HG03520 (cell line): ENCODE measurements around the gene DOCK4.

ENCODE experiments used
- ATAC-seq: cut with Tn5 transposase; IDR thresholded peaks from one replicate; pipeline ENCODE4 v1.9.1; 2021; ENCODE audit warnings: mild to moderate bottlenecking, moderate library complexity; ENCODE audit not compliant: unreplicated experiment

DOCK4 gene

DNA sequence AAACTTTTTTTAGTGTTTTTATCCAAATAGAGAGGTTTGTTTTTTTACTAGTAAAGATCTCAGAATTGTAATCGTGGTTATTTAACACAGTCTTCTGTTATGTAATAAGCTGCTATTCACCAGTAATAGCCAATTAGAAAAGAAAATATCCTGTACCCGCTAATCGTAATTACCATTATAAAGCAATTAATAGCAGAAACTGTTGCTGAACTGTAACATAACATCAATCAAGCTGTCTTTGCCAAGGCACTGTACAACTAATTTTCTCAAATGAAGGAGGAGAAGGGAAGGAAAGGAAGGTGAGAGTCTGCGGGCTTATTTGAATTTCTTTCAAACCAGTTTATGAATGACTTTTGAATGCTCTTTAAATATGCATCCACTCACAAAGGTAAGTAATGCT is 9.6 kb upstream of the DOCK4 start:
- no peak for ATAC-seq

DNA sequence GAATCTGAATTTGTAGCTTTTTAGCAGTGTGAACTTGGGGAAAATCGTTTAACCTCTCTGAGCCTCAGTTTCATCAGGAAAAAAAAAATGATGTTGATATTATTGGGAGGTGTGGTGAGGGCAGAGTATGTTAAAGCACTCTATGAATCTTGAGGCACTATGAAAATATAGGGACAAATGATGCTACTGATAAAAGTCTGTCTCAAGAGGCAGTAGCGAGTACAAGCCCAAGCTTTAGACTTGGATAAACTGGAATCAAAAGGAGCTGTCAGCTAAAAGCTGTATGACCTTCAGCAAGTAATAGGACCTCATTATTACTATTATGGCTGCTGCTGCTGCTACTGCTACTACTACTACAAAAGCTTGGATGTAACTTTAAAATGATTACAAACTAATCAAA is 8.7 kb upstream of the DOCK4 start:
- ATAC-seq: no peak

DNA sequence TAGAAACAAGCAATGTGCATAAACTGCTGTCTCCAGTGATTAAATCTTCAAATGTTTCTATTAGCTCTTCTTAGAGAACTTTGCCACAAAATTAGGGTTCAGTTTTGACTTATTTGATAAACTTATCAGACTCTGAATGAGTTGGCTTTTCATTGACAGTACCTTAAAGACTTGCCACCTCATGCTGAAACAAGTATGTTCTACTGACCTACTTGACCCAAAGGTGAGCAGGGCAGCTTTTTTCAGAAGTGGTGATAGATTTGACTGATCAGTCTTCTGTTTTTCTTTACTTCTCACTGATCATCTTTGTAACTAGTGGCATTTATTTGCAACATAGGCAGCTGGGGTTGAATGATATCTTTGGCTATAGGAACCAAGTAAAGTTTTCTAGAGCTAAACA is 8.1 kb upstream of the DOCK4 start:
- no peak for ATAC-seq

DNA sequence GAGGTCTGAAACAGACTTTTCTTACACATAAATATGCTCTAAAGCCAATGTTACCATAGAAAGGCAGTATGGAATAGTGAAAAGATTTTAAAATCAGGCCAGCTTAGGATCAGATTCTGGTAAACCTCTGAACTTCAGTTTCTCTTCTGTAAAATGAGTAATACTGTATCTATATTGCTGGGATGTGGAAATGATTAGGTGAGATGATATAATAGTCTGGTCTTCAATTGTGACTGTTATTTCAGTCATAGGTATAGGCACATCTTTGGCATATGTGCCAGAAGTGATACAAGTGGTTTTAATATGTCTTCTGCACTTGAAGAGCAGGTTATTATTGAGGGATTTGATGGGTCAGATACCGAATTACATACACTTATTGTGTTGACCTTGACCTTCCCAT is 7.5 kb upstream of the DOCK4 start:
- ATAC-seq: no peak

DNA sequence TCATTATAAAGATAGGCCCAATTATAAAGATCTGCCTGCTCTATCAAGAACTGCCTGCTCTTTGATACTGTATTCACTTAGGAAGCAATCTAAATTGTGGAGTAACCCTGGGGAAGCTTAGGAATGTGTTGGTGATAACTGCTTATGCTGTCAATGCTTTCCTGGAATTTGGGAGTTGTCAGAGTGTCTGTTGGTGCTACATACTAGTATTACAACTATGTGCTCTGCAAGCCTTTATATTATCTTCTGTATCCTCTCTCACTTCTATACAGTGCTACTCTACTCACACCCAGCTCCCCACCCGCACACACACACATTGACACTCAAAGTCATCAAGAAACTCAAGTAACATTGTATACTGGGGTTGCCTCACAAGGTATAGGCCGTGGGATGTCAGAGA is 6.4 kb upstream of the DOCK4 start:
- no peak for ATAC-seq

DNA sequence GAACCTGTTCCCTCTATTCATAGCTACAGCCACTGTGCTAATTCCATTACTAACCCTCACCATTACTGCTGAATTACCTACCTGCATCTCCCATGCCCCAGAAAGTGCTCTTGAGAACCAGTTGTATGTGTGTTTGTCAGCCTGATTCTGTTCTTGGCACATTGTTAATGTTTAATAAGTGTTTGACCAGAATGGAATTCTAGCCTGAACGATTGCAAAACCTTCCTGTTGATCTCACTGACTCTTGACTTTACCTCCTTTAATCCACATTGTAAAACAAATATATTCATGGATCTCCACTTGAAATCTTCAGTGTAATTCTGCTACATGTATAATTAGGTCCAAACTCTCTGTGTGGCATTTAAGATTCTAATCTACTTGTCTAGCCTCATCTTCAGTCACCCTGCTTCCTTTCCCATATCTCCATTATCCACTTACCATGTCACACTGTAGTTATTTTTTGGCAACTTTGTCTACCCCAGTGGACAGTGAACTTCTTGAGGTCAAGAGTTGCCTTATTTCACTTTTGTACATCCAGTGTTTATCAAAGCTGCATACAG is 5.2 kb upstream of the DOCK4 start:
- ATAC-seq: no peak

DNA sequence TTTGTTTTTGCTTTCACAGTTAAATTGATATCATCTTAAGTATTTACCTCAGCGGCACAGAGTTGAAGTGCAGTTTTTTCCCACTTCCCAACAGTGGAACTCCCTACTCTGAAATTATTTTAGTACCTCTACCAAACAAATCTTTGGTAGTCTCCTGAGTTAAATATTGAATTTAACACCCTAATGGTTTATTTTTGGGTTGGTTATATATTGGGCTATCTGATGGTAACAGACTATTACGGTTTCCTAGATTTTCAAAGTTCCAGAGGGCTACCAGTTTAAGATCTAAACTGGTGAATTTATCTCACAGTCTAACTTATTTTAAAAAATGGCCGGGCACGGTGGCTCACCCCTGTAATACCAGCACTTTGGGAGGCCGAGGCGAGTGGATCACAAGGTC is 1.6 kb upstream of the DOCK4 start:
- ATAC-seq: no peak

DNA sequence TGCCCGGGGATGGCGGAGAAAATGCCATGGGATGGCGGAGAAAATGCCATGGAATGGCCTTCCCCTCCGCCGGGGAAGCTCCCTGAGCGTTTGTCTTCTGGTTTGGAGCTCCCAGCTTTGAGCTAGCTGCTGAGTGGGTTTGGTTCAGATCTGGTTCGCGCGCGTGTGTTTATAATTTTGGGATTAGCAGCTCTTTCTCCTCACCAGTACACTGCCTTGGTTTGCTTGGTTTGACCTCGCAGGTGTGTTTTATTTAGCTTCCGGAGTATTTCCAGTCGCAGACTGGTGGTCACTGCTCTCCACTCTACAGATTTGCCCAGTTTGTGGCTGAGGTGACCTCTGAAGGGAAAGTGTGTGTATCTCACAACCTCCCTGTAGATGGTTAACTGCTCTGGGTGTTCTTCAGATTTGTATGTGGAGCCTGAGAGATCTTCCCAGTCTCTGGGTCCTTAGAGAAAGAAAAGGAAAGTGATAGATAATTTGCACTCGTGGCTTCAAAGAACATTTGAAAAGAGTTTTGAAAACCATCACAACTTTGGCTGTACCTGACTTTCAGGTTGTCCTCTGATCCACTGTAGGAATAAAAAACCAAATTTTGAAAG is 893 bp upstream of the DOCK4 start:
- ATAC-seq: no peak

DNA sequence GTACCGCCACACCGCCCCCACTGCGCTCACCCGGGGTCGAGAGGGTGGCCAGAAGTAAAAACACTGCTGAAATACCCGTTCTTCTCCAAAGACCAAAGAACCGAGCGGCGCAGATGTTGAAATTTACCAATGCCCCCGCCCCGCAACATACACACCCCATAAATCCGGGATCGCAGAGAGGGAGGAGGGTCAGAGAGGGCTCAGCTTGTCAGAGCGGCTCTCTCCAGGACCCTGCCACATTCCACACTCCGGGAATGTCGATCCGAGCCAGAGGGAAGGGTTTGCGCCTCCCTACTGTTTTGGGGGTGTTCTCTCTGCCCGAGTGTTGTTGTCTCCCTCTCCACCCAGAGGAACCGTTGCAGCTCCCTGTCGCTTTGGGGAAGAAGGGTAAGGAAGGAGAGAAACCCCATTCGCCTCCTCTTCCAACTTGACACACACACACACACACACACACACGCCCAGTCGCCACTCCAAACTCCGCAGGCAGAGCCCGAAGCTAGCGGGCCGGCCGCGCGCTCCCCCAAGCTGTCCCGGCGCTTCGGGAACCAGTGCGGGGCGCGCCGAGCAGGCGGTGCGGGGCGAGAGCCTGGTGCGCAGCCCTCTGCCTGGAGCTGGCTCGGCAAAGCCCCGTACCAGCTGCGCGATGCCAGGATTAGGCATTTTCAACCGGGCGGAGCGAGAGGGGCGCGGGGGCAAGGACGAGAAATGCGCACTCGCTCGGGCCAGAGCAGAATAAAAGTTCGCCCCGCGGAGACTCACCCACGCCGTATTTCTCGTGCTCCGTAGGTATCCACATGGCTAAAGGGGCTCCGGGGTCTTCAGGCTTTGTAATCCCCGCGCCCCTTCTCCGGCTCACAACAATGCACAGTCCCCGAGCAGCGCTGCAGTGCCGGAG is 609 bp downstream of the DOCK4 start:
- peak; percentile 2 for ATAC-seq

DNA sequence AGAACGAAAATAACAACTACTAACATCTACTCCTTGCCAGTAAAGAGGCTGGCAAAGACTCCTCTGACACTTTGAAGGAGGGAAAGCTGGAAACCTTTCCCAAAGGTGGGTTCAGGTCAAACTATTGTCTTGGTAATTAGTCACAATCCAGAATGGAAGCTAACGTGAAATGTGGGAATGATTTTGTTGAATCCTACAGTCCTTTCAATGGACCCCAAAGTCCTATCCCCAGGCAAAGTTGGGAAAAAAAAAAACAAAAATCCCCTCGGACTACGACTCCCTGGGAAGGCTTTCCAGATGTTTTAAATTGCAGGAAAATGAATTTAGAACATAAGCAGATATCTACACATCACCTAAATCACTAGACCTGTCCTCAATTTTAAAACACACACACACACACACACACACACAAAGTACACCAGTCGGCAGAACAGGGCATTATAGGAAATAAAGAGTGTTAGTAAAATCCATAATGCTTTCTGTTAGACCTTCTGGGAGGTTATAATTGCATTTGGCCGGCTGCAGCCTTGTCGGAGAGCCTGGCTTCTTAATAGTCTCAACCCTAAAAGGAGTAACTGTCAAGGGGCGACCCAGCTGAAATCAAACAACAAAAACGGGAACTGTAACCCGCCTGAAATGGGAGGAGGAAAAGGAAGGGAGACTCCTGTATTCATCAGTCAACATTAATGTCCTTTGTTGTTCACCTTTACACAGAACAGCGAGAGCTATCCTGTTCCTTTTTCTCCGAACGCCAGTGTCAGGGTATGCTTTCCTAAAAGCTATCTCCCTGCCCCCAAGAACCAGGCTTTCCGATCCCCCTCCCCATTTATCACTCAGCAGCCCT is 1.5 kb downstream of the DOCK4 start:
- ATAC-seq: no peak

DNA sequence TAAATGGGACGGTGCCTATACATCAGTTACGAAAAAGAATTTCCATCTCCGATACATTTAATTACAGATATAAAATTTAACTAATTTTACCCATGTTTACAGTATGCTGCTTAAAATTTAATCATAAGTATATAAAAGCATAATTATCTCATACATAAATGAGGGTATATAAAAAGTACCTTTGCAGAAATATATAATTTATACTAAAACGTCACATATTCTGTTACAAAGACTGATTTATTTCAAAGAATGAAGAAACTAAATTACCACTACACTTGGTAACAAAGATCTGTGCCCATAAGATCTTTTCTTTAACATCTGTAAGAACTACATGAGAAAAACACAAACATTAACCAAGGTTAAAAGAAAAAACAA is 2.8 kb downstream of the DOCK4 start:
- no peak for ATAC-seq

DNA sequence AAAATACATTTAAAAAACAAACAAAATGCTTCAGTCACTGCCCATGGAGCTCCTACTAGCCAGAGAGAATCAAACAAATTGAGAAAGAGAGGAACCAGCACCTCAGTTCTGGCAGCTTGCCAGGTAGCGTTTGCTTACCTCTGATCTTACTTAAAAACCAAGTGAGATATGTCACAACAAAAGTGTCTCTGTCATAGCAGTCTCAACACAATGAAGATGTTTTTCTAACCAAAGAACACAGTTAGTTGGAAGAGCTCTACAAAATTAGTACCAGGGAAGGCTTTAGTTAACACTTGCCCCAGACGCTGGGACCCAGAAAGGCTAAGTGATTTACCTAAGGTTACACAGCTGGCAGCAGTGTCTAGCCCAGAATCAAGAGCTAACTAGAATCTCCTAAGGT is 3.4 kb downstream of the DOCK4 start:
- no peak for ATAC-seq

DNA sequence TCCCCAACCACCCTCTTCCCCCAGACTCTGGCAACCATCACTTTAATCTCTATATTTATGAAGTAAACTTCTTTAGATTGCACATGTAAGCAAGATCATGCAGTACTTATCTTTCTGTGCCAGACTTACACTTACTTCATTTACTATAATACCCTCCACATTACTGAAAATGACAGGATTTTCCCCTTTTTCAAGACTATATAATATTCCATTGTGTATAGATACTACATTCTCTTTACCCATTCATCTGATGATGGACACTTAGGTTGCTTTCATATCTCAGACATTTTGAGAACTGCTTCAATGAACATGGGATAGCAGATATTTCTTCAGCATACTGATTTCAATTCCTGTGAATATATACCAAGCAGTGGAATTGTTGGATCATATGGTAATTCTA is 4.4 kb downstream of the DOCK4 start:
- ATAC-seq: no peak

DNA sequence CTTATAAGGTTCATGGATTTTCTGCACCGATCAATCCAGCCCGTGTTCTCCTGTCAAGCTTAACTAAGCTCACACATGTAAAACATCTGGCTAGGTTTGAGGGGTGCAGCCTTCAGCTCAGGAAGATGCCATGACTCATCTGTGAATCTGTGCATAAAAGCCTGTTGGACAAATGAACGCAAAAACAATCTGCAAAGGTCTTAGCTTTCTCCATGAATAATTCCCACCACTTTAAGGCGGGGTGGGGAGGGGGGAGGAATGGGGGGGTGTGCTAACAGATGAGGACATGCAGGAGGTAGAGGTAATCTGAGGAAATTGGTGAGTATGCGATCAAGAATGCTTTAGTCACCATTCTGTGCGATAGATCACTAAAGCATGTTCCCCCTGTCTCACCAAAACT is 4.8 kb downstream of the DOCK4 start:
- ATAC-seq: no peak

DNA sequence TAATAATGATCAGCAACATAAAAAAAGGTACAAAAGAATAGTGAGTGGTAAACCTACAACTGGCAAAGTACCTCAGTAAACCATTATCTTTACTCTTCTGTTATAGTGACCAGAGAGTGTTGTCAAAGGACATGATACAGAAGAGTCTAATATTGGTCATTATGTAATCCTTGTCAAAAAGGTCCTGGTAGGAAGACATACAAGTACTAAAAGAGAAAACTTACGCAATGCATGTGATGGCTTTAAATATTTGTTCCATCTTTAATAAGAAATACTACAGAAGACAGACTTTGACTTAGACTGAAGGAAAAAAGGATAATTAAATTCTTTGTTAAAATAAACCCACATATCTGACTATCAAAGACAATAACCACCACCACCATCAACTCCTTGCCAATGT is 6.5 kb downstream of the DOCK4 start:
- ATAC-seq: no peak

DNA sequence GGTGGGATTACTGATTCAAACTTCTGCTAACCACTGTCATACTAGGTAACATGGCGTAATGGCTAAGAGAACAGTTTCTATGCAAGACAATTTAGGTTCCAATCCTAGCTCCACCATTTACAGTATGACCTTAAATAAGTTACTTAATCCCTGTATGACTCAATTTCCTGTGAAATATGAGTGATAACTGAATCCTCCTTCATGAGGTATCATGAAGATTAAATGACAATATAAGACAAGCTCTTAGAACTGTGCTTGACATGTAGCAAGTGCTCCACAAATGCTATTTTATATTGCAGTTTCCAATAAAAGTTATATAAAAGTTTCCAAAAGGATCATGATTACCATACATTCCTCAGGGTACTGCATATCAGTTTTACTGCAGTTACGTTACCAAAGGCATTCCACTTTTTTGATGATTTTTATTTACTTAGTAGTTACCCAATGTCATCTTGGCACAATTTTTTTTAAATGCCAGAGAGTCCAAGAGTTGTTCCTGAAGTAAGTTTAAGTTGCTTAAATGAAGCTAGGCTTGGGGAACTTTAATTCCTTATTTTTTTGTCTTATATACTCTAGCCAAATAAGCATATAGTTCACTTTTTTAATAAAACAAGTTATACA is 7.1 kb downstream of the DOCK4 start:
- no peak for ATAC-seq

DNA sequence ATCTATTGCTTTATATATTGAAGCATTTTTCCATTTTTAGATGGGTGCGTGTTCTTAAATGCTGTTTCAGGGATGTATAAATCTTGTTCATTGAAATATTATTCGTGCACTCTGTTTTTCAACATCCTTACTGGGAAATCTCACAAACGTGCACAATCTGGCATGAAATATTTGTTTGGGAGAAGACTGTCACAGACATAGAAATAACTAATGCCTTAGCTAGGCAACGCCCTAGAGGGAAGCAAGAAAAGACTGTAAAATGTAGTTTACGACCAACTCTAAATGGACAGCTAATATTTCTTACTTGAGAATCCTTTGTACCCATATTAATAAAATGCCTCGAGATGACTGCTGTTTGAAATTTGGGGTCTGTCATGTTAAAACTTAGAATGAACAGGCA is 8.9 kb downstream of the DOCK4 start:
- ATAC-seq: no peak

DNA sequence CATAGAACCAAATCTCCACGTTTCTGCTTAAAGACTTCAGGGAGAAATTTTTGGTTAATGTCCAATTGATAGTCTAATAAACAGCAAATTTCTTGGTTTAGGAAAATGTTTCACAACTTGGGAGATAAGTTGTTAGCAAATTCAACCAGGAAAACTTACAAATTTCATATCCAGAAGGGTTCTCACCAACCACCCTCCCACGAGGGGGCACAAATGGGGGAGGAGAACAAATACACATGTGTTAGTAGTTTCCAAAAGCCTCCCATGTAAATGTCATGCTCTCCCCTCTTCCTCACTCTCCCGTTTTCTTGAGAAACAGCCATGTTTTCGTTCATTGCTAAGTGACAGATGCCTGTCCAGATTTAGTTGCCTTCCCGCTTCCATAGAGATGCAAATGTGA is 10.5 kb downstream of the DOCK4 start:
- no peak for ATAC-seq

DNA sequence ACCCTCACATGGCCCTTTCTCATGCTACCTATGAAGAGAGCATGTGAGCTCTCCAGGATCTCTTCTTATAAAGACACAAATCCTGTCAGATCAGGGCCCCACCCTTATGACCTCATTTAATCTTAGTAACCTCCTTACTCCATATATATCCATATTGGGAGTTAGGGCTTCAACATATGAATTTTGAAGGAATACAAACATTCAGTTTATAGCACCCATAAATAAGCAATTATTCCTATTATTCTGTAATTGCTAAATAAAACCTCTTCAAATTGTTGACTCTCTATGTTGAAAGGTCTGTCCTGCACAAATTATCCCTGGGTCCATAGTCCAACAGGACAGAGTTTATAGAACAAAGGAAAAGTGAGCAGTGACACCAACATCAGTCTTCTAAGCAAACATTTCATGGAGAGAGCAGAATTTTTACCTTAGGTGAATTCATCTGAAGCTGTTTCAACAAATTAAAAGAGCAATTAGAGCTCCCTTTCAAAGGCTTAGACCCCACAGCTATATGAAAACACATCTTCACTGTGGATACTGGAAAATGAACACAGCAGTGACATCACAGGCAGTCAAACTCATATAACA is 12.2 kb downstream of the DOCK4 start:
- ATAC-seq: no peak

DNA sequence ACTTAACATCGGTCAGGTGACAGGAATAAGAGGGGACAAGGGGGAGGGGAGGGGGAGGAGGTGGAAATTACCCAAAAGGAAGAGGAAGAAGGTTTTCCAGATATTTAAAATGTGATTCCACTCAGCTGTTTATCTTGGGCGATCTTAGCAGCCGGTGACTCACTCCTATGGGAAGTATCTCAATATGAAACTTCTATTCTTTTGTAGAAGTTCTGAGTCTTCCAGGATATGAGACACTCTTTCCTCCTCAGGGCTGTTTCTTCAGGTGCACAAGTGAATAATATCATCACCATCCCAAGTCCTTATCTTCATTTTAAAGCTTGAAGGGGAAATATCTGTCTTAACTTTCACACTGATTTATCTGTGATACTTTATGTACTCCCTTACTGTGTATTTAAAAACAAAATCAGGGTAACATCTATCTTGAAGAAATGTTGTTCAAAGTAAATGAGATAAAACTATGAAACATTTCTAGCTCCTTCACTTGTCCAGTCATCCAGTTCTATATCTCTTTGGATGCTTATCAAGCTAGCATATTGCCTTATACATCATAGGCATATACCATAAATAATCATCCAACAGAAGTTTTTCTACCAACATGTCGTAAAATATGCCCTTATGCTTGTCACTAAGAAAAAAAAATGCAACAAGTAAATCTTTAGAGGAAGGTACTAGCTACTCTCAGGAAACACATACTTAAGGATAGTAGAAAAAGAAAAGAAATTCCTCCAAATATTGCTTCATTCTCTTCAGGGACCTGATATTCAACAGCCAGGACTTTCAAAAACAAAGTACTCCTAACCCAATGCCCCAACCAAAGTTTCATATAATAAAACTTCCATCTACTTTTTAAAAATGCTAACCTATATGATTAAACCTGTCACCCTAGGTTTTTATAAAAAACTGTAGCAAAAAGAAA is 13.7 kb downstream of the DOCK4 start:
- ATAC-seq: no peak
